NAMALWA (cell line): Measurements from ENCODE around the gene VDR.
A peak's percentile ranks its signal among the peaks of the same experiment; 100 is the strongest.
"Not testable (repeated sequence)": the region's sequence is repeated elsewhere in the genome, so short reads cannot be mapped to it uniquely, and the experiment has no call there.

Source experiments
- DNase-seq: peaks from one replicate; pipeline ENCODE4 v3.0.0-alpha.2; 2015; ENCODE audit warnings: low spot score

The VDR gene

DNA sequence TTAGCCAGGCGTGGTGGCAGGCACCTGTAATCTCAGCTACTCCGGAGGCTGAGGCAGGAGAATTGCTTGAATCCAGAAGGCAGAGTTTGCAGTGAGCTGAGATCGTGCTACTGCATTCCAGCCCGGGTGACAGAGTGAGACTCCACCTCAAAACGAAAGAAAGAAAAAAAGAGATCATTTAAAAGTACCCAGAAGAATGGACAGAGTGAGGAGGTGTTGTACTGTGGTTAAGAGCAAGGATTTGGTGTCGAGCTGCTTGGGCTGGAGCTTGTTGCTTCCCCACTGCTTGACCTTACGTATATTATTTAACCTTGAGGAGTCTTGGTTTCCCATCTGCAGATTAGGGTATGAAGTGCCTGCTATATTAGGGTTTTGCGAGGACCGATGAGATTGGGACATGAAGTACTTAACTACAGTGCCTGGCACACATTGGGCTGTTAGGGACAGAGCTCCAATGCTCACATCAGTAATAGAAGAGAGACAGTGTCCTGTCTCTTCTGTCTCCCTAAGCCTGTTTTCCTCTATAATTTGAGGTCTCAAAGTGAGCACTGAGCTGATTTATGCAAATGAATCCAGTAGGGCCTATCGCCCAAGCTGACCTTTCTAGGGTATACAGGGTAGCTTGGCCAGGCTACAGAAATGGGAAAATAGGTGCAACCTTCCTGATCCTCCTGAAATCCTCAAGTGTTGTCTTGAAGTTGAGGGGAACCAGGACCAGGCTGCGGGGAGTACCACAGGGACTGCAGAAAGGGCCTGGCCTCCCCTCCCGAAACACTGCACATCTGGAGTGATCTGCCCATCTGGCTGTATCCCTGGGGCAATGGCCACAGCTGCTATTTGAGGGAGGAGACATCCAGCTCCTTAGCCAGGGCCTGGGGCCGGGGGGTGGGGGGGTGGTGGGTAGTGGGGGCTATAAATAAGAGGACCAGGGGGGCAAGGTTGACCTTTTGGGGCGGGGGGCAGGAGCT is 76.5 kb downstream of the VDR start:
- no peak for DNase-seq

DNA sequence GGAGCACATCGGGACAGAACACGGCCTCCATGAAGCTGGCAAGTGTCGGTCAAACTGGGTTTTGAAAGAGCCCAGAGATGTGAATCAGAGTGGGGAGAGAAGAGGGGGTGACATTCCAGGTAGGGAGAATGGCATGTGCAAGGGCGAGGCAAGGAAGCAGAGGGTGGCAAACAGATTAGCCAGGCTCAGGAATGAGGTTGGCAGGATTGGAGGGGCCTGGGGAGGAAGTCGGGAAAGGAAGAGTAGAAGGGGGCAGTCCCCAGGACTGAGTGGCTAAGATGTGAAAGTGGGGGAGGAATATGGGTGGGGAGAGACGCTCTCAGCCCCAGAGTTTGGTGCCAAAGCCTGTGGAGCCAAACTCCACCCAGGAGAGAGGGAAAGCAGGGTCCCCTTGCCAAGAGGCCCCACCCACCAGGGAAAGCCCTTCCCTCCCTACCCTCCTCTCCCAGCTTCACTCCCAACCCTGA is 79.6 kb downstream of the VDR start:
- no peak for DNase-seq

DNA sequence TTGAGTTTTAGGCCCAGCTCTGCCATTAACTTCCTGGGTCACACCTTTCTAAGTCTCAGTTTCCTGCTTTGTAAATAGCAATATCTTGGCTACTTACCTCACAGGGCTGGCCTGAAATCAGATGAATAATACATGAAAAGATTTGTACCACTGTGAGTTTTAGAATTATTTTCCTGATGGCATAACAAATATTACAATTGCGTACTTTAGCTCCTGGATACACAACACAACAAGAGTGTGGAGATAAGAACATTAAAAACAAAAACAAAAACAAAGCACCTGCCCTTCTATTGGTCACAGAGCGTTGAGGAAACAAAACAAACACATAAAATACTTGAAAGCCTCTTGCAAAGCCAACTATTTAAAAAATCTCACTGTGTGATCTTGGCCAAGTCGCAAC is 80.2 kb downstream of the VDR start:
- DNase-seq = no peak

DNA sequence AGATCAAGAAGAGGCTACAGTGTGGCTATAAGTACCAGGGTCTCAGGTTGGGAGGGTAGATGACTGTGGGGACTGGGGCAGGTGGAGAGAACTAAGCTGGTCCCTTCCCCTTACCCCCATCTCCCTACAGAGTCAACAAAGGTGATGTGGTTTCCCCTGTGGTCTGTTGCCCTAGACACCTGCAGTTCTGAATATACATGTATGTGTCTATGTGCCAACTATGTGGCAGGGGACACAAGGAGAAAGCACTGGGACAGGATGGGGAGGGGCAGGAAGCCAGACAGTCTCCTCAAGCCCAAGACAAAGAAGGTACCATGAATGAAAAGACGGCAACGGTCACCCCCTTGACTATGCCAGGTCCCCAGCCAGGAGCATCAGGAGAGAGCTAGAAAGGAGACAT is 80.6 kb downstream of the VDR start:
- DNase-seq = no peak

DNA sequence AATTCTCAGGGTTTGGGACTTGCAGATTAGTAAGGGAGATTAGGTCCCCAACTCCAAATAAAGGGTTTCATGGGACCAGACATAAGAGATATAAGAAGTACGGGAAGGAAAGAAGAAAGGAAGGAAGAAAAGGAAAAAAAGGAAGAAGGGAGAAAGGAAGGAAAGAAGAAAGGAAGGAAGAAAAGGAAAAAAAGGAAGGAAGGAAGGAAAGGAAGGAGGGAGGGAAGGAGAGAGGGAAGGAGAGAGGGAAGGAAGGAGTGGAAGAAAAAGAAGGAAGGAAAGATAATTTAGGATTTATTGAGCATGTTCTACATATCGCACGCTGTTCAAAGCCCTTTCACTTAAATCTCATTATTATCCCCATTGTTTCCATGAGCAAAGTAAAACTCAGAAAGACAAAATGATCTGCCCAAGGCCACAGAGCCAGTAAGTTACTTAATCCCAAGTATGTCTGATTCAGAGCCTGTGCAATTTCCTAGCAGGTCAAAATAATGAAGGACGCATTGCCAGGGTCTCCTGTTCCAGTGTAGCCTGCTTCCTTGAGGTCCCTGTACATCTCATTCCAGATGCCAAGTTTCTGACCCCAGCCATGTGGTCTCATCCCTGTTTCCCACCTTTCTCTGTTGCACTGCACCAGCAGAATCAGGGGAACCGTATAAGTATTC is 81.2 kb downstream of the VDR start:
- DNase-seq = no peak

DNA sequence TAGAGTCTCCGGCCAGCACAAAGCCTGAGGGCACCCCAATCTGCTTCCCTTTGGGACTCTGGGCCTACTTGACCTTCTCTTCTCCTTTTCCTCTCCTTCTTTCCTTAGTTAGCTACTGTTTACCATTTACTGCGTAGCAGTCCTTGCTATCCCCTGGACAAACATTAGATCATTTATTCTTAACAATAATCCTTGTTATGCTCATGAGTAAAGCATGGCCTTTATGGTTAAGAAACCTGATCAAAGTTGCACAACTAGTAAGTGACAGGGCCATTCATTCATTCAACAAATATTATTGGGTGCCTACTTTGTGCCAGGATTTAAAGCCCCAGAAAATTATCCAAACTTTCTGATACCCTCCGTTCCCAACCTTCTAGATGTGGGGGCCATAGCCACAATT is 81.9 kb downstream of the VDR start:
- no peak for DNase-seq

DNA sequence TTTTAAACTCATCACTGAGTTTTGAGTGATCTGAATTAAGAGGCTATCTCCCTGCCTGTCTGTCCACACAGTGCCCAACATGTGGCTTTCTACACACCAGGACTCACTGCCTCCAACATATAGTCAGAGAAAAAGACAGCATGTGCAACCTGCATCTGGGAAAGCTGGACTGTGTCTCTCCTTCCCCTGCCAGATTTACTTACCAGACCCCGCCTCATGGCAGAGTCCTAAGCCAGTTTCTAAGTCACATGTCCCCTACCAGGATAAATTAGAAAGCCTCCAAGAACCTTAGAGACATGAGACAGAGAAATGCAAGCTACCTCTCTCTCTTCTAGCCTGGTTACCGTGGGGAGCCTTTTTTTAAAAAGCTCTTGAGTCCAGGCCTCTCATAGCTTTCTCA is 82.4 kb downstream of the VDR start:
- DNase-seq = no peak

DNA sequence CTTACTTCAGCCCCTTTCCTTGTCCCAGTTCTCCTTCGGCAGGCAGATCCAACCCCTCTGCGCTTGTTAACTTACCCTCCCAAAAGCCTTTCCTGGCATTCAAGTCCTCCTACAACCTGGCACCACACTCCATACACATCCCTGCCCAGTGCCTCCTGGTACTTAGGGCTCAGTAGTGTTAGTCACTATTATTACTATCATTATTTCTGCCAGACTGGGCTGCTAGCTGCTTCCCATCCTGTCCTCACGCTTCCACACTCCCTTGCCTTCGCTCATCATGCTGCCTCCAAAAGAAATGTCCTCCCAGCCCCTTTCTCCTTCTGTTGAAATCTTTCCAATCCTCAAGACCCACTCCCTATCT is 83.5 kb downstream of the VDR start:
- DNase-seq = no peak

DNA sequence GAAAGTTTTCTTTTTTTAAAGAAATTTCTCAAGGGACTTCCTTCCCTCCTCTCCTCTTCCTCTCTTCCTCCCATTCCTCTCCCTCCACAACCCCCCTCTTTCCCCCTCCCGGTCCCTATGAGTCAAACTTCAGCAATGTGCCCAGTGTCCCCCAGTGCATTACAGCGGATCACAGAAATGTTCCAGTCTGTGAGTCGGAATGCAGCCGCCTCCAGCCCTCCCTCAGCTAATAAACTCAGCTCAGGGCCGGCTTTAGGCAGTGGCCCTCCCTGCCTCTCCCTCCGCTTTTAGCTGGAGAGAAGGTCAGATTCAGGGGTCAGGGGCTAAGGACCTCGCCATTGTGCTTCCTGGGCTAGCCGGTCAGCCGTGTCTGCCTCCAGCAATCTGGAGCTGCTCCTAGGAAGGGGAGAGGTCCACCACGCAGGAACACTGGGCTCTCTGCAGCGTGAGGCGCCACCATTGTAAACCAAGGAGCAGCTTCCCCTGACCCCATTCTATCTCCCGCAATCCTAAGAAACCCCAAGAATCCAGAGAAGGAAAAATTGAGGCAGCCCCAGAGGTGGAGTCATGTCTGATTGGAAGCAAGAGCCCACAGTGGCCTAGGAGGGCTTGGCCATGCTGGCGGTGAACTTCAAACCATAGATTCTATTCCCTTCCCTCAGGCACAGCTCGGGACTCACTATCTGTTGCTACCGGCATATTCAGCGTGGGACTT is 84.0 kb downstream of the VDR start:
- DNase-seq = no peak

DNA sequence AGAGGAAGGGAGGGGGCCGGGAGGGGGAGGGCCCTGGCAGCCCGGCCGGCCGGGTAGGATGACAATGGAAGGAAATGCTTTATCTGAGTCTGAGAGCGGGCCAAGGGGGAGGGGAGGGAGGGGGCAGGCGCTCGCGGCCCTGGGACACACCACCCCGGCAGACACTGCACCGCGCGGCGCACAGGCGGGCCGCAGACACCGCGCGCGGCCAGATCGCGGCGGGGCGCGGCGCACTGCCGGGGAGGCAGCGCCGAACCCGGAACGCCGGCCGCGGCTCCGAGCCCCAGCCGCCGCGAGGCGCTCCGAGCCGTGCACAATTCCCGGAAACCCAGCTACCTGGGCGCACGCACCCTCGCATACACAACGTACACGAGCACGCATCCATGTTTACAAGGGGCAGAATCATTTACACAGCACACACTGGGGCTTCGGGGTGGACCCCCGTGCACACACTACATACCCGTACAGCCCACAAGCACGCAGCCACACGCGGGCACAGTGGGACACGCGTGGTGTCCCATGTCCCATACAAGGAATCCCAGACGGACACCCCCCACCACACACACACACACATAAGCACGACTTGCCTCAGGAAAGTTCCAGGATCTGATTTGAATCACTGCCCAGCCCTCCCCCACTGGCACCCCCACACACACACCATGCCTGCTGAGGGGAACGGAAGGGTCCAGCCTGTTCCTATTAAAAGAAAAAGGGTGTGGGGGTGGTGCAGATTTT is 84.7 kb downstream of the VDR start, which contains the start of gene HDAC7:
HDAC7 (minus strand) TSS at position 8 of the 735 bp plus-strand sequence. CDS start 118 bp downstream, outside the sequence.
- peak; percentile 63 for DNase-seq

DNA sequence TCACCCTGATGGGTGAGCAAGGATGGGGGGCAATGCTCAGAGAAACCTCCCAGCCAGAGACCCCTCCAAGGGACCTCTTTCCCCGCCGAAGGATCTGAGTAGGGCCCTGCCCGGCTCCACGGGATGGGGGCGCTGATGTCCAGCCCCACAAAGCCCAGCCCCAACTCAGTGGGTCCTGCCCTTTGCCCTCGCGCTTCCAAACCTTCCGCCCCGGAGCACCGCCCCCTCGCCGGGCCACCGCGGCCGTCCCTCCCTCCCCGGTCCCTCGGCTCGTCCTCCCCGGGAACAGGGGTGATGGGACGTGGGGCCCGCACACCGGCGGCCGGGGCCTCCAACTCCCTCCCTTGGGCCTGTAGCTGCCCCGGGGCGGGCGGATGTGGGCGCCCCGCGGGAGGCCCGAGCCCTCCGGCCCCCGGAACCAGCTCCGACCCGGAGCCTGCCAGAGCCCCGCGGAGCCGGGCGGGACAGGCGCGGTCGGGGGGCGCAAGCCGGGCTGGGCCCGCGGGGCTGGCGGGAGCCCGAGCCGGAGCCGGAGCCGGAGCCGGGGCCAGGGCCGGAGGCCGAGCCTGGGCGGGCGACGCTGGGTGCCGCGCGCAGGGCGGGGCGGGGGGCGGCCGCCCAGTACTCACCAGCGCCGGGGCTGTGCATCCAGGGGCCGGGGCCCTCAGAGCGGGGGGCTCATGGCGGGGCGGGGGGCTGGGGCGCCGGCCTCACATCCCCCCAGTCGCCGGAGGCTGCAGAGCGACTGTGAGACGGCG is 85.5 kb downstream of the VDR start:
- DNase-seq = no peak

DNA sequence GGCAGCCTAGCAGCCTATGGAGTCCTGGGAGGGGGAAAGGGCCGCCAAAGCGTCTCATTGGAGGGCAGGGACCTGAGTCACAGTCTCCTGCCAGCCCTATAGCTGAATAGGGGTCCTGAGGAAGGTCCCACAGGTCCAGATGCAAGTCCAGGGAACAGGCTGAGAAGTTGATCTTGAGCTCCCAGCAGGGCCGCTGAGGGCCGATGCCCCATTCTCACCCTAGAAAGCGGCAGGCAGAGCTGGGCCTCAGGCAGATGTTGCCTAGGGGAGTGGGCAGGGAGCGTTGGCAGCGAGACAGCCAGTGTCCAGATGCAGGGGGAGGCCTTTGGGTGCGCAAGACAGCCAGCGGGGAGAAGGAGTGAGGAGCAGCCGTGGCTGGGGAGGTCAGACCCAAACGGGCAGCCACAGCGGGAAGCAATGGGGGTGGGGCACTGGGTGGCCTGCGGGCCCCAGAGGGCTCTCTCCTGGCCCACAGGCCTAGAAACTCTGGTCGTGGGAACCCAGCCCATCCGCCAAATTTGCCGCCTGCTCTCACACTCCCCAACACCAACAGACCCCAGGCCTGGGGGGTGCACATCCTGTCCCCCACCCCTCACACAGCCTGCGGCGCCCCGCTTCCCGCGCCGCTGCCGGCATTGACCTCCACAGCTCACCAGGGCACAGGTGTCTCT is 86.2 kb downstream of the VDR start:
- peak; percentile 34 for DNase-seq

DNA sequence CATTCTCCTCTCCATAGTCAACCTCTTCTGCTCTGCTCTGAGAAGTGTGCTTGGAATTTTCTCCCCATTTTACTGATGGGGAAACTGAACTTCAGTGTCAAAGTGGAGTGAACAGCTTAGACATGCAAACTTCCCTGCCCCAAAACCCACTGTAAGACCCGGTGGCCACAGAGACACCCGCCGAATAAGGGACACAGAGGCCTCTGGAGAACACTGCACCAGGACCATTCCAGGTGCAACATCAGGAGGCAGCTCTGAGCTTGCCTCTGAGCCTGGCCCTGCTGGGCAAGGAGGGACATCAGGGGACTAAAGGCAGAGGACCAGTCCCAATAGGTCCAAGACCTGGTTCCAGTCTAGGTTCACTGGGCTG is 86.8 kb downstream of the VDR start:
- no peak for DNase-seq

DNA sequence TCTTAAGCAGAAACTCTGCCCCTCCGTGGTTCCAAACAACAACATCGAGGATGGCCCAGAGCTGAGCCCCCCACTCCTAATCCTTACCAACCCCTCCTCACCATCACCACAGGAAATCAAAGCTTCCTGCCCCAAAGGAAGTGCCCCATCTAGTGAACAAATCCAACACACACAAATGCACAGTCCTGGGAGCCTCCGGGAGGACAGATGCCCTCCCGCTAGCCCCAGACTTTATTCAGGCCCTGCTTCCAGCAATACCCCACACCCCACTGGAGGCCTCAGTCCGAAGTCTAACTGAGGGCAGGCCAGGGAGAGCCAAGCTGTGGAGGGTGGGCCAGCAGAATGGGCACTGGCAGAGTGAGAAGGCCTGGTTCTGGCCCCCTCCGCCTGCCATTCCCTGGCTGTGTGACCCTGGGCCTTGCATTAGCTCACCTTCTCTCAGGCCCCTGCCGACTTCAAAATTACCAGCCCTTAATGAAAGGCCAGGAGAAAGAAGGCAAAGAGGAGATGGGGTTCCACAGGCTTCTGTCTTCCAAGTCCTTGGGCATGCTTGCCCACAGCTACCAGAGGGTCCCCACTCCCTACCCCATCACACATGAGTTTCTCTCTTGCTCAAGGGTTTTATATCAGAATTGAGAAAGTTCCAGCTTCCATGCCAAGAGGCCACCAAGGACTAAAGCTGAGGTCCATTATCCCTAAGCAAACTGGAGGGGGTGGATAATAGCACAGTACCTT is 87.4 kb downstream of the VDR start:
- no peak for DNase-seq

DNA sequence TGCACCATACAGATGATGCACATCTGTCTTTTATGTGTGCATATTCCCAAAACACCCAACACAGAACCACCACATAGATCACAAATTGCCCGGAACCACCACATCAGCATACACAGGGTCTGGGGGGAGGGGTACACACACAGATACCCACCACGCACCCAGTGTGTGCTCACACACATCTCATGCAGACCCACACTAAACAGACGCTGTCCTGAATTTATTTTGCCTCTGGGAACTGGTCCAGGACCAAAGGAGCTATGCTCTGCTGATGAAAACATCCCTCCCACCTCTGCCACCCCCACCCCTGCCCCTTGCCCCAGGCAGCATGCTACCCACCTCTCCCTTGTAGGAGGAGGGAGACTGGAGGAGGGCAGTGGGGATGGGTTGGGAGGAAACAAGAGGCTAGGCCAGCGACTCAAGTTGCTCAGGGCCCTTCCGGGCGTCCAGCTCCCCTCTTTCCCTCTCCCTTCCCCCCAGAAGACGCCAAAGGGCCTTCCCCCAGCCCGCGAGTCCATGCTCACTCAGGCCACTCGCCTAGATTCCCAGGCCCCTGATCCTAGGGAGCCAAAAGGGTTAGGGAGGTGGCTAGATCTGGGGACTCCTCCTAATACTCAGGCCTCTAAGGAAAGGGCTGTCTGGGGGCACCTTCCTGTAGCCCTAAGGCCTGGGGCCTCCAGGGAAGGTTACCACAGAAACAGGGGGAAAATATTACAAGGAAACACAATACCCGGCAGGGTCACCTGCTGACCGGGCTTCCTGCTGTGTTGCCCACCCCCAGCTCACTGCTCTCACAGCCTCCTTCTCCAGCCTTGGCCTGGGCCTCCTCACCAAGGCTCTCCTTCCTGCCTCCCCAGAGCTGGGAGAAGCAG is 88.2 kb downstream of the VDR start:
- no peak for DNase-seq

DNA sequence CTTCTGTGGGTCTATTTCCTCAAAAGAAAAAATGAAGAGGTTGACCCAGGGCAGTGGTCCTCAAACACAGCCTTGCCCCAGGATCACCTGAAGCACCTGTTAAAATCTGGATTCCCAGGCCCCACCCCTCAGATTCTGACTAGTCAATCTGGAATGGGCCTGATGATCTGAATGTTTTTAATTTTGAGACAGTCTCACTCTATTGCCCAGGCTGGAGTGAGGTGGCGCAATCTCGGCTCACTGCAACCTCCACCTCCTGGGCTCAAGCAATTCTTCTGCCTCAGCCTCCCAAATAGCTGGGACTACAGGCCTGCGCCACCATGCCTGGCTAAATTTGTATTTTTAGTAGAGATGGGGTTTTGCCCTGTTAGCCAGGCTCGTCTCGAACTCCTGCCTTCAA is 89.3 kb downstream of the VDR start:
- DNase-seq = not testable (repeated sequence)

DNA sequence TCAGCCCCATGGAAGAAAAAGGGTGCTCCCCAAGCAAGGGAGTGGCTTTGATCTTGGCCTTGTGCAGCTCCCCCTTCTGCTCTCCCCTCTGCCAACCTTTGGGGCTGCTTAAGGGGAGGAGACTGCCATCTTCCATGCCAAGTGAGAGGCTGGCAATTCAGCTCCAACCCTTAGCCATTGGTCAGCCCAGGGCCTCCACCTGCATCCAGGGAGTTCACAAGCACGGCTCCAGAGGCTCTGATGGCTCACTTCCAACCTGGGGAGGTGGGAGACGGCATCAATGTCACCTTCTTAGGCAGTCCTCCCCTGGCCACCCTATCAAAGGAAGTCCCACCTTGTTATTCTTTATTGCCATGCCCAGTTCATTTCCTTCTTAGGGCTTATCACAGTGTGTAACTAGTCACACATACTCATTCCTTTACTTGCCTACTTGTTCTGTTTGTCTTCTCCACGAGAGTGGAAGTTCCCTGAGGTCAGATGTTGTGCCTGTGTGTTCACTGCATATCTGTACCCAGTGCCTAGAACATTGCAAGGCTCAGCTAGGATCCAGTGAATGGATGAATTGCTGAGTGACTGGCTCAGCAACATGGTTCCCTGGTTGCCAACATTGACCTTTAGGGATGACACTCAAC is 90.1 kb downstream of the VDR start:
- no peak for DNase-seq

DNA sequence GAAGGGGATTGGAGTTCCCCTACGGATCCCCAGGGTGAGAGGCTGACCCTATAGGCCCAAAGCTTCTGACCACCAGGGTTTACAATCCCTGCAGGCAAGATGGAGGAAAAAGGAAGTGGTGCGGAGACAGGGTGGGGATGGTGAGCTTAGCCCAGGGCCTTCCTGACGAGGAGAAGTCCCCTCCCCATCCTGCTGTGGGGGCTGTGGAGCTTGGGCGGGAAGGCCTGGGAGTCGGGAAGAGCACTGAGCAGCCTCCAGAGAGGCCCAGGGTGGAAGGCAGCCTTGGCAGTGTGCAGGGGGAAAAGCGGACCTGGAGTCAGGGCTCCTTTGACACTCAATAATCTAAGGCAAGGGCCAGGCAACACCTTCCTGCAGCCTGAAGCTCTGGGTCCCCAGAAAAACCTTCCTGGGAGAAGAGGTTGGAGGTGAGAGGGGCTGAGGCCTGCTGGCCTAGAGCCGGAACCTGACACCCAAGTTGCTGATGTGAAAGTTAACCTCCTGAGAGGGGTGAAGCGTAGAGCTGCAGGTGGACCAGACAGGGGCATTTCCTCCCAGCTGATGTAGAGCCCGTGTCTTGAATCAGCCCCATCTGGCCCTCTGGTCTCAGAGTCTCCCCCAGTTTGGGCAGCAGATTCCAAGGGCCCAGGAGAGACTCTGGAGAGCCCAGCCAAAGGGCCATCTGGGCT is 91.1 kb downstream of the VDR start:
- DNase-seq = peak; percentile 72
